HG02759 (cell line): ENCODE results near the gene SFI1.

Experiments
- ATAC-seq: cut with Tn5 transposase; IDR thresholded peaks from one replicate; pipeline ENCODE4 v1.9.1; 2021; ENCODE audit warnings: mild to moderate bottlenecking, moderate library complexity; ENCODE audit not compliant: unreplicated experiment

Gene SFI1

DNA sequence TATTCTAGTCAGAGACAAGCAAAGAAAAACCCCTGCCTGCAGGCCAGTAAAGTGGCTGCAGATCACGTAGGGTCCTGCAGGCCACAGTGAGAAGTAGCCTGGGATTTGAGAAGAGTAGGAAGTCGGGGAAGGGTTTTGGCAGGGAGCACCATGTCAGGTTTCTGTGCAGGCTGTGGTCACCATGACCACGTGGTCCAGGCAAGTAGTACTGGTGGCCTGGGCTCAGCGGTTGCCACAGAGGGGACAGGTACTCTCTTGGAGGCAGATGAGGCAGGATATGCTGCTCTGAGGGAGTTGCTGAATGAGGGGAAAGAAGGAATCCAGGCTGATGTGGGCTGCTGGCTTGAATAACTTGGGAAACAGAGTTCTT is 119.1 kb downstream of the SFI1 start:
- no peak for ATAC-seq

DNA sequence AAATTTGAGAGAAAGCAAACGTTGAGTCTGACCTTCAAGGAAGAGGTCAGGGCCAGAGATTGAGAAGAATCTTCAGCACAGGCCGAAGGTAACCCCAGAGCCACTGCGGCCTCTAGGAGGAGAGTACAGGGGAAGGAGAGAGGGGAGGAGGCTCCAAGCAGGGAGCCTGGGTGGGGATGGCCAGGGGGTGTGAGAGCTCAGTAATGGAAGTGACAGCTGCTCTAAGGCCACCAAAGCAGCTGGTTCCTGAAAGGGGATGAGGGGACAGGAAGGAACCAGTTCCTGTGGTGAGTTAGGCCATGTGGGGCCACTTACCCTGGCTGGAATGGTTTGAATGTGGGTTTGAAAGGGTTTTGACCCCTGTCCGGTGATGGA is 119.6 kb downstream of the SFI1 start:
- ATAC-seq: no peak

DNA sequence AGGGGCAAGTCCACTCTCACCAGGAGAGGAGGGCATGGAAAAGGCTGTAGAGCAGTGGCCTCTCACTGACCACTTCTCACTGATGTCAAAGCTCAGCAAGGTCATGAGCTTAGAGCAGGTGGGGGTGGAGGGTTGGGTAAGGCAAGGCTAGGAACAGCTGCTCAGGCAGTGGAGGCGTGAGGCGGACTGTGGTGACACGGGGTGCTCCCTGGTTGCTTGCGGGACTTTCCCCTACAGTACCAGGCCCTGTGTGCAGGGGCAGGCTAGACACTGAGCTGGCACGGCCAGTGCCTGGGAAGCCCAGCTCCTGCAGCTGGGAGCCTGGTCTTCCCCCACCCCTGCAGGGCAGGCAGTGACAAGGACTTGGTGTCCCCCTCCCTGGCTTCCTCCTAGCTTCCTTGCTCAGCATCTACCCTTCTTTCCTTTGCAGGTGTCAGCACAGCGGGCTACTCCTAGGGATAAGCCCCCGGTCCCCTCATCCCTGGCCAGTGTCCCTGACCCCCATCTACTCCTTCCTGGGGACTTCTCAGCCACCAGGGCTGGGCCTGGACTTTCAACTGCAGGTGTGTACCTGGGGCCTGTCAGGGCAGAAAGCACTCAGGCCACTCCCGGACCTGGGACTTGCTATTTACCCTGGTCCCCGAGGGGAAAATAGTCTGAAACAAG is 120.1 kb downstream of the SFI1 start:
- peak; percentile 76 for ATAC-seq

DNA sequence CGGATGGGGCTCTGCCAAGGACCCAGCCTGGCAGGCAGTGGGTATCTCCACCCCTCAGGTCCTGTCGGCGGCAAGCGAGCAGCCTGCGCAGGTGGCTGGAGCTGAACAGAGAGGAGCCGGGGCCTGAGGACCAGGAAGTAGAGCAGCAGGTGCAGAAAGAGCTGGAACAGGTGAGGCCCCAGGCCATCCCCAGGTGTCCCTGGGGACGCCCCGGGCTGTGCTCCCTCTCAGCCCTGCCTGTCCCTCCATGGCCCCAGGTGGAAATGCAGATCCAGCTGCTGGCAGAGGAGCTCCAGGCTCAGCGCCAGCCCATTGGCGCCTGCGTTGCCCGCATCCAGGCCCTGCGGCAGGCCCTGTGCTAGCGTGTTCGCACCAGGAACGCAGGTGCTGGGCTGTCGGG is 121.7 kb downstream of the SFI1 start:
- ATAC-seq: no peak

DNA sequence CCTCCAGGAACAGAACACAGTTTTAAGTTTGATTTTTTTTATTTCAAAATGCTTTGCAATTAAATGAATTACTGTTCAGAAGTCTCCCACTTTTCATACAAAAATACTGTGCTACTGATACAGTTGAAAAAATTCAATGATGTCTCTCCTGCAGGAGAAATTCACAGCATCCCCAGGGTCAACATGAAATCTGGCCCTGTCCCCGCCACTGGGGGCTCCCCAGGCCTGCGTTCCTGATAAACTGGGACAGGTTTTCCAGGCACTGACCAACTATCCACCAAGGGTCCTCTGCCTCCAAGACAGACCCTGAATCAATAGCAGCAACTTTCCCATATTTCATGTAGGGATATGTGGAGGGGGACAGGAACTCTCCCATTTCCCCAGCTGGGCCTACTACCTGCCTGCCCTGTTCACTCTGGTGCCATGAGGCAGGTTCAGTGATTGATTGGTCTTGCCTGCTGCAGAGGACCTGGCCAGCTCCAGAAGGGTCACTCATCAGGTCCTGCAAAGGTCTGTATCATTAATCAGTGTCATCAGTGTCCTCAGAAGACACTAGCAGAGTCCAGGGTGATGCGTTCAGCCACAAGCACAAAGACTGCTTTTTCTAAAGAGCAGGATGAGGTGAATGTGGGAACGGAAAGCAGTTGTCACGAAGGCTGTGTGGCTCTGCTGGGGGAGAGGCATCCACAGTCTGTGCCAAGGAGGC is 122.3 kb downstream of the SFI1 start:
- no peak for ATAC-seq

DNA sequence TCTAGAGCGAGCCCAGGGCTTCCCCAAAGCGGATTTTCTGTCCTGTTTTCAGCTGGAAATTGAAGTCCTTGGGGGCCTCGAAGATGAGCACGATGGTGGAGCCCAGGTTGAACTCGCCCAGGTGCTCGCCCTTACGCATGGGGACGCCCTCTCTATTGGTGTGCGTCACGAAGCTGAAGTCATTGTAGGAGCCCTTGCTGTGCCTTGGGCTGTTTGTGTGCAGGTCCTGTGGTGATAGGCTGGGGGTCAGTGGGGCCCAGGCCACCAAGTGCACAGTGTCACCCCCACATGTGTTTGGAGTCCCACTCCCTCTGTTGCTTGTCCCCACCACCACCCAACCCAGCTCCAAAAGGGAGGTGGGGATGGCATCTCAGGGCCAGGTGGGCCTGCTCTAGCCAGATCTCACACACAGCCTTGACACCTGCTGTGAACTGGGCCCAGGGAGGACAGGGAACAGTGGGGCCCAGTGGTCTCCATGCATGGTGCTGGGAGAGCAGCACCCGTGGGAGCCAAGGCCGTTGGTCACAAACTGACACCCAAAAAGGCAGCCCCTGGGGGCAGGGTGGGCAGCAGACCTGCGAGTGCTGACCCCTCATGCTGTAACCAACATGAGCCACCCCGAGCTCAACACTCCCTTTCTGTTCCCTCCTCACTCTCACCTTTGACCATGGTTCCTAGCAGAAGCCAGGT is 123.4 kb downstream of the SFI1 start:
- ATAC-seq: no peak

DNA sequence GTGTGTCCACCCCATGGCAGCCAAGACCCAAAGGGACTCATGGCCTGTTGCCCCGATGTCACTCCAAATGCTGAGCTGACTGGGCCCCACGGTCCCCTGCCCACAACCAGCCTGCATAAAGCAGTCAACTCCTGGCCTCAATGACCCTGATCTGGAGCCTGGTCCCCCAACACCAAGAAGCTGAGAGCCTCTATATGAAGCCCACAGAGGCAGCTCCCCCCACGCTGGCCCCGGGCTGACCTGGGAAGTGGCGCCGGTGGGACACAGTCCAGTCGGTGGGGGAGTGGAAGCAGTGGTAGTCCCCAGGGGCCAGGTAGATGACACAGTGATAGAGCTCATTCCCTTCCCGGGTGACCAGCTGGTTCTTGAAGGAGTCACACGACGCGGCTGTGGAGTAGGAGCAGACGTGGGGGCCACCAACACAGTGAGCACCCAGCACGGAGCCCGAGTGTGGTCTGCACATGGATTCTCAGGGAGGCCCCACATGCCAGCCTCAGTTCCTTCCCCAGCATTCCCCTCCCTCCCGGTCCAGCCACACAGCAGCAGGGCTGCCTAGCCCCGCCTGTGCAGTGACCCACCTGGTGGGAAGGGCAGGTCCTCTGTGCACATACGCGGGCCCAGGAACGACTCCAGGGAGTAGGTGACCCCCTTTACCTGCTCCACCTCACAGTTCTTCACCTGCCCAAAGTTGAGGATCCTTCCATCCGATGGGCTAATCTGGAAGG is 124.6 kb downstream of the SFI1 start:
- ATAC-seq: no peak

DNA sequence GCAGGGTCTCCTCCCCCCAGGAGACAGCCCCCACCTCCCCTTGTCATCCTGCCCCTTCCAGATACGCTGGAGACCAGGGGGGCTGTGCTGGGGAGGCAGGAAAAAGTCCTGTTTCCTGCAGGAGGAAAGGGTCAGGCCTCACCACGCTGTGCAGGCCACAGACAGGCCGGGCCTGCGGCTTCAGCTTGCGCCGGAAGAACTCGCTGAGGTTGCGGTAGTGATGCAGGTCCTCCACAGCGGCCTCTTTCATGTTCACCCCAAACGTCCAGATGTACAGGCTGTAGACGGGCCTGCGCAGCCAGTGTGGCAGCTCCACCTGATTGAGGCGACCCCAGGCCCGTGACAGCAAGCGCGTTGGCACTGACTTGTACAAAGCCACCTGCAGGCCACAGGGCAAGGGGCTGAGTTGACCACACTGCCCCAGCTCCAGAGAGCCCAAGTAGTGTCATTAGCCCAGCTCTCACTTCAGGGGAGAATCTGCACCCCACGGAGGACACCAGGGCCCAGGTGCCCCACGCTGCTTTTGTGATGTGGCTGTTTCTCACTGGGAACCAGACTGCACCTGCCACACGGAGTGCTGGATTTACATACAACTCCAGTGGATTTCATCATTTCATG is 125.3 kb downstream of the SFI1 start:
- no peak for ATAC-seq

DNA sequence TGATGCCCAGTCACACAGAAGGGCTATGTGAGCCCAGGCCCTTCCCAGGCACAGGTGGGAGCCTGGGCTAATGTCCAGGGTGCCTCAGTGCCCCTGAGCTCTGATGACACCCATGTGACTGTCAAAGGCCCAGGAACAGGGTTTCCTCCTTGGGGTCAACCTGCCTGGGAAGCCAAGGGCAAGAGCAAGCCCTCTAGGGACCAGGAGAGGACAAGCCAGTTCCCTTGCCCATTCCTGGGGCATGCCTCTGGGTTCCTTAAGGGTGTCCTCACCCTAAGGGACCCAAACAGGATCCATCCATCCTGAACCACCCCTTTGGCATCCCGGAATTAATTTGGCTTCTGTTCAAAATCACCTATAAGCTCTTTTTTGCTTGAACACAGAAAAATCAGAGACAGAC is 126.6 kb downstream of the SFI1 start:
- no peak for ATAC-seq

DNA sequence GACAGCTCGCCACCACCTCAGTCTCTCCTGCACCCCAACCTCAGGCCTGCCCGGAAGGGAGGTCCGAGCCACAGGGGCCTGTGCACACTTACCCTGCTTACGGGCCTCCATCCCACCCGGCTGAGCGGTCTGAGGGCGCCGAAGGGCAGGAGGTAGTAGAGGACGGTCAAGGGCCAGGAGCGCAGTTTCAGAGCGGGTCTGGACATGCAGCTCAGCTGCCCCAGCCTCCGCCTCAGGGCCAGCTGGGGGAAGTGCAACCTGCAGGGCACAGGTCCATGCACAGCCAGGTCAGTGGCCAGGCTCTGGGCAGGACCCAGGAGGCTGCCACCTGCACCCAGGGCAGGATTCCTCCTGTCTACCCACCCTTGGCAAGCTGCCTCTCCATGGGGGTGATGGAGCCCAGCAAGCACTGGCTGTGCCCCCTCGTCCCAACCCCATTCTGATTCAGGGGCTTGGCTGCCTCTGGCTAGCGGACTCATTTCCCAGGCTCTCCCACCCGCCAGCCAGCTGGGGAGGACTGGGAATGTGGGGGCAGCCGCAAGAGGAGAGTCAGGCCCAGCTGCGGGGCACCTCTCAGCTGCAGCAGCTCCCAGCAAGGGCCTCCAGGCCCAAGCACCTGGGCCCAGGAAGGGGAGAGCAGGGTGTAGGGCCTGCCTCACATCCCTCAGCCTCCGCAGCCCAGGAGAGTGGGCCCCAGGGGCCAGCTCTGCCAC is 127.4 kb downstream of the SFI1 start:
- no peak for ATAC-seq

DNA sequence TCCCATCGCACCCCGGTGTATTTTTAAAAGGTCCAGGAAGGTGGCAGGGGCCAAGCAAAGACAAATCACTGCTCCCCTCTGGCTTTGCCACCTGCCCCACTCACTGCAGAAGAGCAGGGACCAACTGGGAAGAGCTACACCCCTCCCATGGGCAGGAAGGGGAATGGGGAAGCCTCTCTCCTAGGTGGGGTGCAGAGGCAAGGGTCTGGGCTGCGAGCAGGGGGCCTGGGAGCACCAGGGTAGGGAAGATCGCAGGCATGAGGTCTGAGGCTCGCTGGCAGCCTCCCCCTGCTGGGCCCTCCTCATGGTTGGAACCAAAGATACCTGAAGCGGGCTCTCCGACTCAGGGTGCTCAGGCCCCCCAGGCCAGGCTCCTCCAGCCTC is 128.9 kb downstream of the SFI1 start:
- ATAC-seq: no peak

DNA sequence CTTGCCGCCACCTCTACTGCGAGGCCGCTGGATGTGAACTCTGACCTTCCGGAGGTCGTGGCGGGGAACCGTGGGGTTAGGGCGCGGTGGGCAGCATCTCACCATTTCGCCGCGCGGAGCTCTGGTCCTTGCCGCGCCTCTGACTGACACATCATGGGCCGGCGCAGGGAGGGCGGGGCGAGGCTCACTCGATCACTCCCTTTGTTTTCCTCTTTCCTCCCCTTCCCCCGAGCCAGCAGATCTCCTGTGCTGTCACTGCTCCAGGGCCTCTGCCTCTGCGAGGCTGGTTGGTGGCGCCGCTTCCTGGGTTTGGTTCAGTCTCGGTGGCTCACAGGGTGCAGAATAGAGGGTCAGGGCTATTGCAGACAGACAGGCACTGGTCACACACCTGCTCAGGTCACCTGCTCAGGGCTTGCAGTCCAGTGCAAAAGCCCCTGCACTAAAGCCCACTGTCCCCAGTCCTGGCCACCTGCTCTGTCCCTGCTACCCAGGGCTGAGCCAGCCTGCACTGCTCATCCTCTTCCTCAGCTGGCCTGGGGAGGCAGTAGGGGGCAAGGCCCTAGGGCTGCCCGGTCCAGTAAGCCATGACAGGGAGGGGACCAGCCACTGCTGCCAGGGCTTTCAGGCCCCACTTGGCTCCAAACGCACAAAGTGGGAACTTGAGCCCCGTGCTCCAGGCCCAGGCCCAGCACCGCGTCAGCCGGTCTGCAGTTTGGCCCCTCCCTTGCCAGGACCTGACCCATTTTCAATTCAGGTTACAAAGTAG is 129.5 kb downstream of the SFI1 start:
- ATAC-seq: no peak

DNA sequence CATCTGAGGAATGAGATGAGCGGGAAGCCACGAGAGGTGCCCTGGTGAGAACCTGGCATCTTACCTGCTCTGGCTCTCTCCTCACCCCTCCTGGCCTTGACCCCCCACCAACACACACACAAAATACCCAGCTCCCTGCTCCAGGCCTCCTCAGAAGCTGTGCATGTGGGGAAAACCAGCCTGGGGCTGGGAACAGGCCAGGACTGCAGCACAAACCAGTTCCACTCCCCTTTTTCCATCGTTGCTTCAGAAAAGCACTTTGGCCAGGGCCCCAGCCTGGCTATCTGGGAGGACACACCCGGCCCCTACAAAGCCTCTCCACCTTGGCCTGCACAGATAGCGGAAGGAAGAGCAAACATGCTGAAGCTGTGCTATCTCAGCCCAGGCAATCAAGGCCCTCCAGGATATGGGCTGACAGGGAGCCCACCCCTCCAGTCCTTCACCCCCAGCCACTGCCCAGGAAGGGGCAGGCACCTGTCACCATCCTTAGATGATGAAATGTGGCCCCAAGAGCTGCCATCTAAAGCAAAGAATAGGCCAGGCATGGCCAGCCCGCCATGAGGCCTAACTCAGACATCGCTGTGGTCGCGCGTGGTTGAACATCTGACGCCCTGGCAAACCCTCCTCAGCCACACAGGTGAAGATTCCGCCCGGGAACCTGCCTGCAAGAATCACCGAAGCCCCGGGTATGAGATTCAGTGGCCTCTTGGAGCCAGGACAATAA is 130.3 kb downstream of the SFI1 start:
- ATAC-seq: no peak

DNA sequence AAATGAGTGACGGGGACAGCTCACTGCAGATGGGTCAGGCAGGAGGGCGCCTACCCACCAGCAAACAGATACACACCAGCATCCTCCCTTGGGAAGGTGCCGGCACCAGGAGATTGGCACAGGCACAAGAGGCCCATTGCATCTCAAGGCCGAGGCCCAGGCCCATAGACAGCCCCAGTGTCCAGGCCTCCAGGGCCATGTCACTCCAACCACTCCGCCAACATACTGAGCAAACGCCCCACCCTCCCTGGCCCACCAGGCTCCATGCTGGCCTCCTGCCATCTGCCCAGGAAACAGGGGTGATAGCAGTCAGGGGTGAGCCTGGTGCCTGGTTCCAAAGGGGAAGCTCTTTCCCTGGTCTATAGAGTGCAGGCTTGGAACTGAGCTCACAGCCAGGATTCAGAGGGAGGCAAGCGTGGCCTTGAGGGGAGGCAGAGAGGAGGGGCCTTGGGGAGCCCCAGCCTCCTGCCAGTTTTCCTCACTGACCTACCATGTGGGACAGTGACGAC is 130.9 kb downstream of the SFI1 start:
- no peak for ATAC-seq

DNA sequence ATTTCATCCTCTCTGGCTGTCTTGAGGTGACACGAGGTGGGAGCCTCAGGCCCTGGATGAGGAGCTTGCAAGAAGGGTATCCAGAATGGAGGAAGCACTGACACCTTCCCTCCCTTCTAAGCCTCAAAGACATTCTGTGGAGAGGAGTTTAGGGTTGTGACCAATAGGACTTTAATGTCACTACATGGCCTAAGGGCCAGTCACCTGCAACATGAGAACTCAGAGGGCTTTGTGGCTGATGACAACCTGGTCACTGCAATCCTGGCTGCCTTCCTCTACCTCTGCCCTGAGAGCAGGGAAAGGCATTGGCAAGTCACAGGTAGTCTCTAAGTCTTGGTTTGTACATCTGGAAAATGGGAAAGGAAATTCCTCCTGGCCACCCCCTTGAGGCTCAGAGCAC is 132.0 kb downstream of the SFI1 start:
- ATAC-seq: no peak

DNA sequence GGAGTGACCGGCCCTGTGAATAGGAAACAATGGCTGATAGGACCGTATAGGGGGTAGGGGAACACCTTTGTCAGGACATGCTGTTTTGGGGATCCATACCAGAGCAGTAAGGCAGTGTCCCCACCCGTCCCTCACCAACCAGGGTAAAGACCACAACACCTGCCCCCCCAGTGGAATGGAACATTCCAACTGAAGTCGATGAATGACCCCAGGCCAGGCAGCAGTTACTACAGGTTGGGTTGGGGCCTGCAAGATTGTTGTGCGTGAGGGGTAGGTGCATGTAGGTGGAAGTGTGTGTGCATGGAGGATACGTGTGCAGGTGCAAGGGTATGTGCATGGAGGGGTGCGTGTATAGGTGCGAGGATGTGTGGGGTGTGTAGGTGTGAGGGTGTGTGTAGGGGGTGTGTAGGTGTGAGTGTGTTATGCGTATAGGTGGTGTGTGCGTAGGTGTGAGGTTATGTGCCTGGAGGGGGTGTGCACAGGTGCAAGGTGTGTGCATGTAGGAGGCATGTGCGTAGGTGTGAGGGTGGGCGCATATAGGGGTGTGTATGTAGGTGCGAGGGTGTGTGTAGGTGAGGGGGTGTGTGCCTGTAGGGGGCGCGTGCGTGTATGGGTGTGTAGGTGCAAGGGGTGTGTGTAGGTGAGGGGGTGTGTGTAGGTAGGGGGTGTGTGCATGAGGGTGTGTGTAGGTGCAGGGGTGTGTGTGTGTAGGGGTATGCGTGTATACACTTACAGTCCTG is 132.8 kb downstream of the SFI1 start:
- ATAC-seq: no peak

DNA sequence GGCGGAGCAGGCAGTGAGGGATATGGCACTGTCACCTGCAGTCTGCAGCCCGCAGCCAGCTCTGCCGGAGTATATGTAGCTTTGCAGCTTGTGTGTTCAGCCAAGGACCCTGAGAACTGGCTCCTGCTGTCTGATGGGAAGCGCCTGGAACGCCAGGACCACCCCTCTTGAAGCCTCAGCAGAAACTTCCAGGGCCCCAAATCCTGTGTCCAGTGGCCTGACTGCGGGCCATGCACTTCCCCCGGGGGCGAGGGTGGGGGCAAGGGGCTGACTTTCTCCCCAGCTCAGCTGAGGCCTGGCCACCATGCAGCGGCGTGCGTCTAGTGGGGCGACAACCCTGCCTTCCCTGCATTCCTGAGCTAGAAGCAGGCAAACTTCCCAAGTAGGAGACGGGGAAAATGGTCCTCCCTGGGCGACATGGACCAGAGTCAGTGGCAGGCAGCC is 133.4 kb downstream of the SFI1 start:
- ATAC-seq: no peak
